ENCODE measurements around the gene KY.

GRCh38 chr3:134696155-134696554, 45.3 kb upstream of the KY start:
- no peak for TF ChIP-seq CTCF (IDR thresholded peaks at IDR 0.05)
- TF ChIP-seq EP300 (IDR thresholded peaks at IDR 0.05), result no peak
- TF ChIP-seq POLR2A (IDR thresholded peaks at IDR 0.05; ENCODE audit: low read depth), result no peak
